PC-3 (cell line): ENCODE data around the gene HDAC9.

Experiments used
- EZH2 ChIP-seq: fragments of 300-600 bp; sonication (generic); IDR thresholded peaks from one replicate; pipeline ENCODE4 v1.6.1; 2017; ENCODE audit warnings: antibody characterized with exemption, mild to moderate bottlenecking, low read length; ENCODE audit not compliant: unreplicated experiment
- EZH2phosphoT487 ChIP-seq: fragments of 300-600 bp; sonication (generic); IDR thresholded peaks from 2 replicates; pipeline ENCODE4 v1.6.1; 2018; ENCODE audit warnings: mild to moderate bottlenecking, antibody characterized with exemption, low read length, borderline replicate concordance
- TF ChIP-seq, protein P1 (sequence below): fragments of 300-600 bp; sonication (generic); conservative IDR thresholded peaks from 2 replicates; pipeline ENCODE4 v1.5.1; 2017; ENCODE audit warnings: antibody characterized with exemption, low read depth, mild to moderate bottlenecking, low read length

- TF ChIP-seq, protein P1, sequence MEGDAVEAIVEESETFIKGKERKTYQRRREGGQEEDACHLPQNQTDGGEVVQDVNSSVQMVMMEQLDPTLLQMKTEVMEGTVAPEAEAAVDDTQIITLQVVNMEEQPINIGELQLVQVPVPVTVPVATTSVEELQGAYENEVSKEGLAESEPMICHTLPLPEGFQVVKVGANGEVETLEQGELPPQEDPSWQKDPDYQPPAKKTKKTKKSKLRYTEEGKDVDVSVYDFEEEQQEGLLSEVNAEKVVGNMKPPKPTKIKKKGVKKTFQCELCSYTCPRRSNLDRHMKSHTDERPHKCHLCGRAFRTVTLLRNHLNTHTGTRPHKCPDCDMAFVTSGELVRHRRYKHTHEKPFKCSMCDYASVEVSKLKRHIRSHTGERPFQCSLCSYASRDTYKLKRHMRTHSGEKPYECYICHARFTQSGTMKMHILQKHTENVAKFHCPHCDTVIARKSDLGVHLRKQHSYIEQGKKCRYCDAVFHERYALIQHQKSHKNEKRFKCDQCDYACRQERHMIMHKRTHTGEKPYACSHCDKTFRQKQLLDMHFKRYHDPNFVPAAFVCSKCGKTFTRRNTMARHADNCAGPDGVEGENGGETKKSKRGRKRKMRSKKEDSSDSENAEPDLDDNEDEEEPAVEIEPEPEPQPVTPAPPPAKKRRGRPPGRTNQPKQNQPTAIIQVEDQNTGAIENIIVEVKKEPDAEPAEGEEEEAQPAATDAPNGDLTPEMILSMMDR, result no peak
- TF ChIP-seq EZH2, result no peak
- no peak for TF ChIP-seq EZH2phosphoT487
Measured at GRCh38 chr7:18637516-18637915, 142.0 kb downstream of the HDAC9 start.
